Measurements from ENCODE around the gene GRIK5. TPM values are rescaled to one million over a fixed set of nuclear protein-coding genes. Genes with fewer than 3 reads are reported as not detected.
A peak's percentile ranks its signal among the peaks of the same experiment; 100 is the strongest.

GRIK5 gene
- total RNA-seq, 1 donor = under 0.01 TPM

DNA sequence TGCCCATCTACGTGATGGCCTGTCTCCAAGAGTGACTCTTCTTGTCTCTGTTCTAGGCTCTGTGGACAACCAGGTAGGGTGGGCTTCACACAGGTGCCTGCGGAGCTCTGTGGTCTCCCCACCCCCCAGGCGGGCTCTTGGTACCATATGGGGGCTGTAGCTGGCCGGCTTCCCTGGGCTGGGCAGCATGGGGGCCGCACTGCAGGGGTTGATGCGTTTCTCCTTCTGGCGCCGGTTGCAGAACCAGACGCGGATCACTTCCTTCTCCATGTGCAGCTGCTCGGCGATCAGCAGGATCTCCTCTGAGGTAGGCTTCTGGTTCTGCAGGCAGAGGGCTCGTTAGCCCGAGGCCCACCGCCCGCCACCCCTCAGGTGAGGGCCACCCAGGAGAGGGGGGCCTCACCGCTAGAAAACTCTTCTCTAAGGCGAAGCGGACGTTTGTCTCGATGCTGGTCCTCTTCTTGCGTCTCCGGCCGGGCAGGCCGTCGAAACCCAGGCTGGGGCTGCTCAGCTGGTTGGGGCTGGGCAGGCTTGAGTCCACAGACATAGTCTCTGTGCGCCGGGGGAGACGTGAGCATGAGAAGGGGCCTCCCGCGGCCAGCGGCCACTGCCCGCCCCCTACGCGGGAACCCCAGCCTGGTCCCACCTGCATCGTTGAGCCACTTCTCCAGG is 25.3 kb upstream of the GRIK5 start:
- DNase-seq (ENCODE audit: insufficient read length, low spot score, missing footprints) = peak; percentile 35
- Histone ChIP-seq H4K20me1 (ENCODE audit: insufficient read depth, low read length) (no peaks in the 10 kb centered on the region), H3K27me3 (ENCODE audit: insufficient read depth, low read length) (no peaks in the 10 kb centered on the region), H3K4me3 (ENCODE audit: insufficient read depth, low read length) (no peak overlapping the region), H3K27ac (ENCODE audit: low read depth, low read length) (no peak overlapping the region), H3K36me3 (ENCODE audit: insufficient read depth, low read length) (no peaks in the 10 kb centered on the region), H3K4me1 (ENCODE audit: insufficient read depth, low read length) (peaks cover 4% of the 10 kb centered on the region), H3K9me3 (ENCODE audit: low read depth, low read length) (no peaks in the 10 kb centered on the region), H2AFZ (ENCODE audit: low read length) (no peak overlapping the region), H3K4me2 (ENCODE audit: insufficient read depth, low read length) (no peak overlapping the region), H3K79me2 (ENCODE audit: insufficient read depth, low read length) (no peaks in the 10 kb centered on the region)
- TF ChIP-seq, protein P1, sequence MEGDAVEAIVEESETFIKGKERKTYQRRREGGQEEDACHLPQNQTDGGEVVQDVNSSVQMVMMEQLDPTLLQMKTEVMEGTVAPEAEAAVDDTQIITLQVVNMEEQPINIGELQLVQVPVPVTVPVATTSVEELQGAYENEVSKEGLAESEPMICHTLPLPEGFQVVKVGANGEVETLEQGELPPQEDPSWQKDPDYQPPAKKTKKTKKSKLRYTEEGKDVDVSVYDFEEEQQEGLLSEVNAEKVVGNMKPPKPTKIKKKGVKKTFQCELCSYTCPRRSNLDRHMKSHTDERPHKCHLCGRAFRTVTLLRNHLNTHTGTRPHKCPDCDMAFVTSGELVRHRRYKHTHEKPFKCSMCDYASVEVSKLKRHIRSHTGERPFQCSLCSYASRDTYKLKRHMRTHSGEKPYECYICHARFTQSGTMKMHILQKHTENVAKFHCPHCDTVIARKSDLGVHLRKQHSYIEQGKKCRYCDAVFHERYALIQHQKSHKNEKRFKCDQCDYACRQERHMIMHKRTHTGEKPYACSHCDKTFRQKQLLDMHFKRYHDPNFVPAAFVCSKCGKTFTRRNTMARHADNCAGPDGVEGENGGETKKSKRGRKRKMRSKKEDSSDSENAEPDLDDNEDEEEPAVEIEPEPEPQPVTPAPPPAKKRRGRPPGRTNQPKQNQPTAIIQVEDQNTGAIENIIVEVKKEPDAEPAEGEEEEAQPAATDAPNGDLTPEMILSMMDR (IDR thresholded peaks at IDR 0.05; ENCODE audit: extremely low read depth, low read depth, low read length) = no peak

DNA sequence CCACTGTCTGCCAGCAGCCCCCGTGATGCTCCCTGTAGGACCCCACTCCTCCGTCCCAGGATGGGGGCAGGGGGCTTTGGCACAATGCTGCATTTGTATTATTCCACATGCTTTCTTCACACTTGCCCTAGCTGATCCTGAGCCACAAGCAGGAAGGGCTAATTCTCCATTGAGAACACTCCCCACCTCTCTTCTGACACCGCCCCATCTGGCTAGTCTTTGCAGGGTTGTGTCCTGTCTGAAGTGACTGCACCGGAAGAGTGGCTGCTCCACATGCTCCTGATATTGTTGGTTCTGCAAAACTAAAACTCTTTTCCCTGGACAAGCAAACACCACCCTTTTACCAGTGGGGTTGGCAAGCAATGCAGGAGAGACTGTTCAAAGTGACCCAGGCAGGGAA is 23.9 kb upstream of the GRIK5 start:
- no peak overlapping the region for H3K27ac ChIP-seq (ENCODE audit: low read depth, low read length)
- TF ChIP-seq, protein P1 (IDR thresholded peaks at IDR 0.05; ENCODE audit: extremely low read depth, low read depth, low read length) = no peak

DNA sequence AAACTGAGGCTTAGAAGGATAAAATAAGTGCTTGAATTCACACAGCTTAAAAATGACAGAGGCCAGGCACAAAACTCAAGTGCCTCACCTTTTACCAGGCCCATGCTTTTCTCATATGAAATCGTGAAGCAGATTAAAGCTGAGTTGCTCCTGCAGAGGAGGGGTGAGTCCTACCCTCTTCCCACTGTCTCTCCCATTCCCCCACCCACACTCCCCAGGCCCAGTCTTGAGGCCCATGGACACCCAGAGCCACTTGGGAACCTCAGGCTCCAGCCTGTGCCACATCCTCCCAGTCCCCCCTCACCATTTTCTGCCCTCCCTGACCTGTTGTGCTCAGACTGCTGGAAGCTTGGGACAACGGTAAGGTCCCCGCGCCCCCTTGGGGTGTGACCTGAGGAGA is 23.5 kb upstream of the GRIK5 start:
- H3K36me3 ChIP-seq (ENCODE audit: insufficient read depth, low read length) = no peaks in the 10 kb centered on the region
- DNase-seq (ENCODE audit: insufficient read length, low spot score, missing footprints) = peak; percentile 64
- no peak overlapping the region for H2AFZ ChIP-seq (ENCODE audit: low read length)
- H4K20me1 ChIP-seq (ENCODE audit: insufficient read depth, low read length) = no peaks in the 10 kb centered on the region
- H3K27me3 ChIP-seq (ENCODE audit: insufficient read depth, low read length) = no peaks in the 10 kb centered on the region
- H3K4me3 ChIP-seq (ENCODE audit: insufficient read depth, low read length) = no peak overlapping the region
- TF ChIP-seq, protein P1 (IDR thresholded peaks at IDR 0.05; ENCODE audit: extremely low read depth, low read depth, low read length) = no peak
- peaks cover 11% of the 10 kb centered on the region for H3K4me1 ChIP-seq (ENCODE audit: insufficient read depth, low read length)
- H3K79me2 ChIP-seq (ENCODE audit: insufficient read depth, low read length) = no peaks in the 10 kb centered on the region
- no peak overlapping the region for H3K4me2 ChIP-seq (ENCODE audit: insufficient read depth, low read length)
- H3K27ac ChIP-seq (ENCODE audit: low read depth, low read length) = no peak overlapping the region
- H3K9me3 ChIP-seq (ENCODE audit: low read depth, low read length) = no peaks in the 10 kb centered on the region

More for the DNA sequence above, 23.9 kb upstream of the GRIK5 start:
- no peaks in the 10 kb centered on the region for H3K79me2 ChIP-seq (ENCODE audit: insufficient read depth, low read length)
- no peak overlapping the region for H3K4me2 ChIP-seq (ENCODE audit: insufficient read depth, low read length)
- H2AFZ ChIP-seq (ENCODE audit: low read length) = no peak overlapping the region
- H3K4me3 ChIP-seq (ENCODE audit: insufficient read depth, low read length) = no peak overlapping the region
- no peaks in the 10 kb centered on the region for H3K9me3 ChIP-seq (ENCODE audit: low read depth, low read length)
- peaks cover 7% of the 10 kb centered on the region for H3K4me1 ChIP-seq (ENCODE audit: insufficient read depth, low read length)
- DNase-seq (ENCODE audit: insufficient read length, low spot score, missing footprints) = peak; percentile 36
- H3K27me3 ChIP-seq (ENCODE audit: insufficient read depth, low read length) = no peaks in the 10 kb centered on the region
- H4K20me1 ChIP-seq (ENCODE audit: insufficient read depth, low read length) = no peaks in the 10 kb centered on the region
- no peaks in the 10 kb centered on the region for H3K36me3 ChIP-seq (ENCODE audit: insufficient read depth, low read length)

DNA sequence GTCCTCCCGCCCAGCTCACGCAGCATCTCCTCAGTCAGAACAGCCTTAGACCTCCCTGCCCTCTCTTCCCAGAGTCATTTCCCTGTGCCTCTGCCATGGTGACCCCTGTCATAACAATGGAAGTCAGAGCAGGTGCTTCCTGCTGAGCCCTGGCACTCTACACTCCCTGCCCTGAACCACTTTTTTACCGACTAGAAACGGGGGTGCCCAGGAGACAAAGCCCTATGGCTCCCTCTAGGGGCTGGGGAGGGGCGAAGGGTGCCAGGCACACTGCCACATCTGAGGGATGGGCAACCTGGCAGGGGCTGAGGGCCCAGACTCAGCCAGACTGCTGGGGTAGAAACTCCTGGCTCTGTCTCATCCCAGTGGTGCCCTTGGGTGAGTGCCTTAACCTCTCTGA is 22.3 kb upstream of the GRIK5 start:
- H3K27ac ChIP-seq (ENCODE audit: low read depth, low read length) = no peak overlapping the region
- H4K20me1 ChIP-seq (ENCODE audit: insufficient read depth, low read length) = no peaks in the 10 kb centered on the region
- H3K9me3 ChIP-seq (ENCODE audit: low read depth, low read length) = no peaks in the 10 kb centered on the region
- peaks cover 21% of the 10 kb centered on the region for H3K4me1 ChIP-seq (ENCODE audit: insufficient read depth, low read length)
- H3K36me3 ChIP-seq (ENCODE audit: insufficient read depth, low read length) = no peaks in the 10 kb centered on the region
- no peaks in the 10 kb centered on the region for H3K27me3 ChIP-seq (ENCODE audit: insufficient read depth, low read length)
- H3K79me2 ChIP-seq (ENCODE audit: insufficient read depth, low read length) = no peaks in the 10 kb centered on the region
- TF ChIP-seq, protein P1 (IDR thresholded peaks at IDR 0.05; ENCODE audit: extremely low read depth, low read depth, low read length) = peak; percentile 55
- peak; percentile 79 for DNase-seq (ENCODE audit: insufficient read length, low spot score, missing footprints)
- no peak overlapping the region for H3K4me3 ChIP-seq (ENCODE audit: insufficient read depth, low read length)
- H3K4me2 ChIP-seq (ENCODE audit: insufficient read depth, low read length) = no peak overlapping the region
- H2AFZ ChIP-seq (ENCODE audit: low read length) = no peak overlapping the region
